Fibroblast of skin of right quadriceps (primary cell): Measurements from ENCODE around the gene GPC6.

ENCODE experiments used
- DNase-seq: peaks from one replicate; pipeline ENCODE4 v3.0.0-alpha.2; 2013

The GPC6 gene

DNA sequence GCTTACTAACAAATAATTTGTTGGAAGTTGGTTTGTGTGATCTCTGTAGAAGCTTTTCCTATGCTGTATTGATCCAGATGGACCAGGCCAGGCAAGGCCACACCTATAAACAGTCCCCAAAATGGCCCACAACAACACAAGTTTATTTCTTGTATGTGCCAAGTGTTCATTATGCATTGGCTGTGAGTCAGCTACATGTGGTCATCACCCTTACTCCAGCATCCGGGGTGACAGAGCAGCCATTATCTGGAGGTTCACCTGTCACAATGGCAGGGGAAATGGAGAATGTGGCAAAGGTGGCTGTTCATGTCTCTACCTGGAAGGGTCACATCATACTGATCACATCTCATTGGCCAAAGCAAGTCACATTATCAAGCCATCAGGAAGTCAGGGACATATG, 1088.6 kb downstream of the GPC6 start:
- DNase-seq = no peak

DNA sequence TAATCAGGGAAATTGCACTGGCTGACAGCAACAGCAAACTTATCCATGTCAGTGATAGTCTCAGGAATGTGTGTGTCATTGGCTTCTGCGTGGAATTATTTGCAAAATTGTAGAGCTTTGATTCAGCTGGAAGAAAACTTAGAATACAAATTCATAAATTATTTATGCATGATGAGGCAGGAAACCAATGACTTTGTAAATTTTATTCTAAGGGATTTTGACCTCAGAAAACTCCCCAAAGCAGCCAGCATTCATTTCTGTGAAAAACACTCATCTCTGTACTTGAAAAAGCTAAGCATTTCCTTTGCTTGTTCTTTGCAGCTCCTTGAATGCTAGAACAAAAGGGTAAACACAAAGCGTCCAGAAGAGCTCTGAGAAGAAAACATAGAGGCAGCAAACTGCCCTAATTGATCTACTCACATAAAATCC, 1090.5 kb downstream of the GPC6 start:
- DNase-seq = peak; percentile 67

DNA sequence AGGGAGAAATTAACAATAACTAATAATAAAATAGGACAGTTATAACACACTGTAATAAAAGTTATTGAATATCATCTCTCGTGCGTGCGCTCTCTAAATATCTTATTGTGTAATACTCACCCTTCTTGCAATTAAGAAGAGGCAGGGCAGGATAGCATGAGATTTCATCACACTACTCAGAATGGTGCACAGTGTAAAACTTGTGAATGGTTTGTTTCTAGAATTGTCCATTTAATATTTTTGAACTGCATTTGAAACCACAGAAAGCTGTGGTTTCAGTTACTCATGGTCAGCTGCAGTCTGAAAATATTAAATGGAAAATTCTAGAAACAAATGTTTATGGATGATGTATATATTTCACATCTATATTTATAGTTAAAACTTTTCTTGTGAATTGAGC, 1091.8 kb downstream of the GPC6 start:
- DNase-seq = no peak

DNA sequence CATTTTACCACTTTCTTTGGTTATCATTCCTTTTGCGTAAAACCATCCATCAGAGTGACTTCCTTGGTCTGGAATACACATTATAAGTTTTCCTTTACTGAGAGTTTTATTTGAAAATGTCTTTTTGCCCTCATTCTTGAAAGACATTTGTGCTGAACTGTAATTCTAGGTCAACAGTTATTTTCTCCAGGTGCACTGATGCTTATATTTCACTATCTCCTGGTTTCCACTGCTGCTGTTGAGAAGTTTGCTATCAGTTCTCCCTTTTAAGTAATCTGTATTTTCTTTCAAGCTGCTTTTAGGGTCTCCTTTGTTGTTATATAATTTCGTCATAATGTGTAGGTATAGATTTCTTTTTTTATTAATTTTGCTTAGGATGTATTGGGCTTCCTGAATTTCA, 1092.9 kb downstream of the GPC6 start:
- DNase-seq = no peak

DNA sequence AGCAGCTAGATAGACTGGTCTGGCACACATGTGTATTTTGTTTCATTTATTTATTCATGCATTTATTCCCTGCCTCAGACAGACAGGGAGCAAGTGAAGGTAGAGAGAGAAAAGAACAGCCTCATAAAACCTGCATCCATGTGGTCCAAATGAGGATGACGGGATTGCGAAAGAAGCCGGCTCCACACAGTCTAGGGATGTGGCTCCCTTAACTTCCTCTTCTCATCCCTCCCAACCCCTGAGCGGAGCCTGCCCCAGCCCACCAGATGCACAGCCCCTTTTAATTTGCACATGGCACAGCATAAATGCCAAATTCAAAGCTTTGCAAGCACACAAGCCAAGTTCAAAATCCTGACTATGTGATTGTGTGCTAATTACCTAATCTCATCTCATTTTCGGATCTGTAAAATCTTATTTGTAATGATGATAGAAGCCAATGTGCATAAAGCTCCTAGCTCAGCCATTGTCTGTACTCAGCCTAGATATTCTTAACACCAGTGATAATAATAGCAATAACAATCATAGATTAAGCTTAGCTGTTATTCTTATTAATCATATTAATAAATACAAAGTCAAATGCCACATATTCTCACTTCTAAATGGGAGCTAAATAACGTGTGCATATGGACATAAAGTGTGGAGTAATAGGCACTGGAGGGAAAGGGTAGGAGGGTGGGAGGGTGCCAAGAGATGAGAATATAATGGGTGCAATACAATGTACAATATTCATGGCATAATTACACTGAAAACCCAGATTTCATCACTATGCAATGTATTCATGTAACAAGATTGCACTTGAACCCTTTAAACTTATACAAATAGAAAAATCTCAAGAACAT, 1096.5 kb downstream of the GPC6 start:
- peak; percentile 64 for DNase-seq

DNA sequence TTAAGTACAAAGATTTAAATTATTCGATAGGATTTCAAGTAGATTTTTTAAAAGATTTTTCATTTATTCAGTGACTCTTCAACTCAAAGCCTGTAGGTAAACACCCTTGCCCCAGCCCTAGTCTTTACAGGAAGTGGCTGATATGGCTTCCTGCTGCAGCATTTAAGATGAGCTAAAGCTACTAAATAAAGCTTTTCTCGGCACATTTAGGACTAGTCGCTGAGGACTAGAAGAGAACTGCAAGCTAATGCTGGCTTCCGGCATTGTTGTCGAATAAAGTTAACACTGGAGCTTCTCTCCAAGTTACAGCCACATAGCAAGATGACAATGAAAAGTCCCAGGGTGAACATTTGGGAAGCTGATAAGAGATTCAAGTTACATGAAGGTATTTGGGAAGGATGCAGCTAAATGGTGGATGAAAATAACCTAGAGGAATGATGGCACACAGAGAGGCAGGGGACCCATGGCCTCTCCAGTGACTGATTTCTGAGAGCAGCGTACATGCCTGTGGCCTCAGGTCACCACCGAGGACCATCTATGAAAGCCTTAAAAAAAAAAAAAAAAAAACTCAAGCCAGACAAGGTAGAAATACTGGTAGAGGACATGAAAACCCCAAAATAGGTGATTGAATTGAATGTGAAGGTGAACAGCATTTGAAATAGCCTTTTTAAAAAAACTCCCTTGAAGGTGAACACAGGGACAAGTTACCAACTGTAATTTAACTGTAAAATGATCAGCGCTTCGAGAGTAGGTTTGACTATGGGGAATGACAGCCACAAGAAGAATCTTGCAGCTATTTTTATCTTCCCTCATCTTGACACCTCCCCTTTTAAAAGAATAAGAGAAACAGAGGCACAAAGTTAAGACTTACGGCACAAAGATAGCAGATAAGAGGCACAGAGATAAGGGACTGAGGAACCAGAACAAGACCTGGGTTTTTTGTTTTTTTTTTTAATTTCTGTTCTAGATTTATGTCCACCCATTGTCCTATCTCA, 1097.5 kb downstream of the GPC6 start:
- no peak for DNase-seq

DNA sequence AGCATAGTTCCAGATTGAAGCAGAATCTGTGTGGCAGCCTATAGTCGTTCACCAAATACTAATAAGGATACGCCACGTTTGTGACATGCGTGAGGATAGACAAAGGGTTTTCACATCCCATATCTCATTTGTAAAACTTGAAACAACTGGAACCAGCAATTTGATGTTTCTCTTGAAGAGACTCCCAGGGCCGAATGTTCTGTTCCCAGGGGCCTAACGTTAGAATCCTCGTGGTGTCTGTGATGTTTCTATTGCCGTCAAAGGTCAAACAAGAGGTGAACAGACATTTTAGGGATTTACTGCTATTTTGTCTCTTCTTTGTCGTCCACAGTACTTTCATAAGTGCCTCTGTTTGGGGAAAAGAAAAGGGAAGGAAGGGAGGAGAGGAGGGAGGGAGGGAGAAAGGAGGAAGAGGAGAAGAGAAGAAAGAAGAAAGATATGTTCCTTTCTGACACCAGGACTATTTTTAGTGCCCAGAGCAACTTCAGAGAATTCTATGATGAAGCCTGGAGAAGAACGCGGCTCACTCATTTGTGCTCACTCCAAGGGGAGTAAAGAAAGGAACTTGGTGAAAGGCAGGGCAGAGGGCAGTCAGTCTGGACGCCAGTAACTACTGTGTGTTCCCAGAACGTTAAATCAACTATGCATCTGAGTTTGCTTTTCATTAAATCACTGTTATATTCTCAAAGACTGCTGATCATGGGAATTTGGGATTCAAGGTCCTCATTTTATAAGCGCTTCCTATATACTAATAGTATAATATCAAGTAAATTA, 1098.3 kb downstream of the GPC6 start:
- no peak for DNase-seq

DNA sequence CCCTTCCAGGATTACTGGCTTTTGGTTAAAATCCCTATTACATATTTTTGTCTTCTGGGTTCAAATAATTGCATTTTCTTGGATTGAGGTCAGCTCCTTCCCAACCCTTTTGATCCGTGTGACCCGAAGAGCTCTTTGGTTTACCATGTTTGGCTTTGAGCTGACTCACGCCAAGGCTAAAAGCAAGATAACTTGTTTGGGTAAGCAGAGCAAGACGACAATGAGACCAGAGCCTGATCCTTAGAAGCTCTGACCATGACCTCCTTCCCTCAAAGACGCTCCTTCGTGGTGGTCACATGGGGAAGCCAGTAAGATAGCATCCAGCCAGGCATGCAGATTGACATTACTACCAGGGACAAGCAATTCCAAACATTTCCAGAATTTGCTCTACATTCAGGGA, 1099.0 kb downstream of the GPC6 start:
- DNase-seq = peak; percentile 65

DNA sequence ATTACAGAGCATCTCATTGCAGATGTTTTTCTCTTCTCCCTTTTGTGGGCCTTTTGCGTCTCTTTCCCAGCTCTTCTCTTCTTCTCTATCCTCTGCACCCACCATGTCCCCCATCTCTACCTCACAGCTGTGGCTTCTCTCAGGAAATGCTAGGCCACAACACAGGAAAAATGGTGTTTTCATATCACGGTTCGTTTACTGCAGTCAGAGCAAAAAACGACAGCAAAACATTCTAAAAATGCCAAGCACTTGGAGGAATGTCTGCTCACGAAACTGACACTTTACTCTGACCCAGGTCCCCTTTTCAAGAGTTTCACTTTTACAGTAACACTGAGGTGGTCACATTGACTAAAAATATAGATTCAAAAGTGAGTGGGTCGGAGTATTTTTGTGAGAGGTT, 1100.7 kb downstream of the GPC6 start:
- DNase-seq = peak; percentile 53

DNA sequence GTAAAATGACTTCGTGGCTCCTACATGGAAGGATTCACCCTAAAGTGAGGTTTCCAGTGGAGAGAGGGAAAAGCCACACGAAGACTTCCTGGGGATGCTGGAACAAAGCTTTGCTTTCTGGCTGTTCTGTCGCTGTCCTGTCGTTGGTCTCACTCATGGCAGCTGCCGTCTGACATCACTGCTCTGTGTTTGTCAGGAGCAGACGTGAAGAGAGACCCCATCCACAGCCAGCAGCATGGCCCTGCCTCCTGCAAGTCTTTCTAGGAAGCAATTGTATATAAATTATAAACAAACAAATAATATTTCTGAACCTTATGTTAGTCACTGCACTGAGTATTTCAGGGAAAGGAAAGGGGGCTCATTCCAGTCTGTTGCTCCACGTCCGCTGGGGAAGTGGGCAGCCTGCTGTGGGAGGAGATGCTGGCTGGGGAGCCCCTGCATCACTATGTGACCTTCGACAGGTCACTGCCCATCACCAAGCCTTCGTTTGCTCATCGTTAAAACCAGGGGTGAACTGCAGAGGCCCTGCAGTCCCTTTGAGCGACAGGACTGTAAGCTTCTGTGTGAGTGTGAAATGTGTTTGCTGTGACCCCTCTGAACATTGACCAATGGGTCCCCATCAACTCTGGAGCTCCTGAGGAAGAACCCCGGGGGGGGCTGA, 1101.9 kb downstream of the GPC6 start:
- no peak for DNase-seq

DNA sequence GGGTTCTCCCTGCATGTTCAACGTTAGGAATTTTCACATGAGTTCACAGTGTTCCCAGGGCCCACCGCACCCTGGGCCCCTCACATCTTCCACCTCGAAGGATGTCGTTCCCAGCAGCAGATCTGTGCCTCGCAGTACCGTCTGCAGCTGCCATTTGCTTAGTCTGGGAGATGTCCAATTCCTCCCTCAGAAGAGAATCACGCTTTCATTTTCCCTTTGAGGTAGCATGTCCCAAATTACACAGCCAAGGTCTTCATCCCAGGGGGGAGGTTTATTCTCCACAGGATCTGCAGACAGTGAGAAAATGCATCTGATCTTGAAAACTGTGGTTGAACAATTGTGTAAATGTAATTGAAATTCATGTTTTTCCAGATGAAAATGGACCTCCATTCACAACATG, 1102.7 kb downstream of the GPC6 start:
- peak; percentile 71 for DNase-seq

DNA sequence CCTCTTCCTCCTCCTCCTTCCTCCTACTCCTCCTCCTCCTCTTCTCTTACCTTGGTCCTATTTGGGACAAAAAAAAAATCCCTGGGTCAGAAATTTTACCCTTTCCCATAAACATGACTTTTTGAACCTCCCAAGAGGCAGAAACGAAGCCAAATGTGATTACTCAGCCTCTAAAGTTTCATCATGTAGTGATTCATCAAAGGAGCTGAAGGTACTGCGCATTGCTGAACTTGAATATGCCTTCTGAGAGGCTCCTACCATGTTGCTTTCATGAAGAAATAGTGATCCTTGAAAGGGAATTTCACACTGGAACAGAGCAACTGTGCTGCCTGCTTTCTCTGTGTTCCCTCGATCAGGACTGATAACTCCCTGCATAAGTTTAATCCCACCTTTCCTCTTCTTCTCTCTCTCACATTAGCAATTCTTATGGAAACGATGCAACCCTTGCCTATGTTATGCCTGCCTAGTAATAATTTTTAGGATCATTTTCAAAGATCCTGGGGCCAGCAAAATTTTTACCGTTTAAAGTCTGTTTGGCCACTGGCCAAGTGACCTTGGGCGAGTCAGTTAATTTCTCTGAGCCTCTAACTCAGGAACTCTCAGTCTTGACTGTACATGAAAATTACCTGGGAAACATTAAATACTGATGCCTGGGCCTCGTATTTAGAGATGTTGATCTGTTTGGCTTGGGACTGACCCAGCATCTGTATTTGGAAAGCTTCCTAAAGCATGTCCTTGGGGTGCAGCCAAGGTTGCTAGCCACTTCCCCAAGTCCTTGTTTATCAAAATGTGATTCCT, 1103.3 kb downstream of the GPC6 start:
- peak; percentile 96 for DNase-seq

DNA sequence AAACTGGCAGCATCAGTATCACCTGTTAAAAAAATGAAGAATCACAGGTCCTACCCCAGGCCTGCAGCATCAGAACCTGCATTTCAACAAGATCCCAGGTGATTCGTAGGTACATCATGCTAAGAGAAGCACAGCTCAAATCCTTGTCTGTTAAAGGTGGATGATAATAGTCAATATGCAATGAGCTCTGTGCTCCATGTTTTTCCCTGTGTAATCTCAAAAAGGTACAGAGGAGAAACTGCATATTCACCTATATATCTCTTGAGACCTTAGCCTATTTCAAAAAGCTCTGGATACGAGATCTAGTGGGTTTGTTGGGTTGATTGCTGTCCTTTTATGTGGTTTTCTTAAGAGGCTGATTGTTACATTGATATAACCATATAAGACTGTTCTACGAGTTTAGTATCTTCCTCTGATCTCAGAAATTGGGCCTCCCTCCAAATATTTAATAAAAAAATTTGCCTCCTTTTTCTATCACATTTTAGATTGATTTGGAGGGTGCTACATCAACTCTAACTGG, 1104.0 kb downstream of the GPC6 start:
- no peak for DNase-seq

DNA sequence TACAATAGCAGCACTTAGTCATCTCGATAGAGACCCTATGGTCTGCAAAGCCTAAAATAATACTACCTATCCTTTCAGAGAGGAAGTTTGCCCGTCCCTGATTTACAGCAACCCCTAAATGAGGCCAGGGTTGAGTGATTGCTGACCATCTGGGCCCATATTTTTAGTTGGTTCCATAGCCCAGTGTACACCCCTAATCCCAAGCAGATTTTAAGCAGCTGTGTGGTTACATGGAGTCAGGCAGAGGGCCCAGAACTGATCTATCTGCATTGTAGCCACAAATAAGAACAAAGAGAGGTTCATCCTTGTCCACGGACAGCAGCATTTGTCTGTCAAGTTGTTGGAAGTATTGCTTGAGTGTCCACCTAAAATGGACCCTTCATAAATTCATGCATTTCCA, 1104.7 kb downstream of the GPC6 start:
- no peak for DNase-seq

DNA sequence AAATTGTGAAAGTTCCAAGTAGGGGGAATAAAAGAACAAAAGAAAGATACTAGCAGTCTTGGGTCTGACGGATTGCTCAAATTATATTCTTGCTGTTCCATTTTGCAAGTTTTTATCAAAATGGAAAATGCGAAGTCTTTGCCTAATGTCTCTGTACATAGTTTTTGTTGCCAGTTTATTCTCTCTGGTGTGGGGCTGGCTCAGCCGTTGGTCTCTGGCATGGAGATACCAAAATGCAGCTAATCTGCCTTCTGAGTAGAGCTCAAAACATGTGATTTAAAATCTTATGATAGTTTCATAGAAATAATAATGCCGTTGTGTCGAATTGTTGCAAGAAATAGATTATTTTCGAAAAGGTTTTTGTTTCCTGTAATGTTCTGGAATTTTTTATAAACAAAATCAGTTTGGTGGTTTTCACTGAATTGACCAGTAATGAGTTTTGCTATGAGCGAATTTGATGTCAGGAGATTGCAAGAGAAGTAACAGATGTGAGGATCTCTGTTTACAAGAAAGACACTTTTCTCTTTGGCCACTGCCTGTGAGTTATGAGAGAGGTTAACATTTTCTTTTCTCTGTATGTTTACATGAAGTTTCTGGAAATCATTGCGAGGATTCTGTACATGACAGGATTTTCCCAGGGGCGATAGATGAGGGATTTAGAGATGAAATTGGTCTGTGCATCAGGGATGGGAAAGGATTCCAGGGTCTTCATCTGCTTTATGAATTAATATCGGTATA, 1105.9 kb downstream of the GPC6 start:
- no peak for DNase-seq

DNA sequence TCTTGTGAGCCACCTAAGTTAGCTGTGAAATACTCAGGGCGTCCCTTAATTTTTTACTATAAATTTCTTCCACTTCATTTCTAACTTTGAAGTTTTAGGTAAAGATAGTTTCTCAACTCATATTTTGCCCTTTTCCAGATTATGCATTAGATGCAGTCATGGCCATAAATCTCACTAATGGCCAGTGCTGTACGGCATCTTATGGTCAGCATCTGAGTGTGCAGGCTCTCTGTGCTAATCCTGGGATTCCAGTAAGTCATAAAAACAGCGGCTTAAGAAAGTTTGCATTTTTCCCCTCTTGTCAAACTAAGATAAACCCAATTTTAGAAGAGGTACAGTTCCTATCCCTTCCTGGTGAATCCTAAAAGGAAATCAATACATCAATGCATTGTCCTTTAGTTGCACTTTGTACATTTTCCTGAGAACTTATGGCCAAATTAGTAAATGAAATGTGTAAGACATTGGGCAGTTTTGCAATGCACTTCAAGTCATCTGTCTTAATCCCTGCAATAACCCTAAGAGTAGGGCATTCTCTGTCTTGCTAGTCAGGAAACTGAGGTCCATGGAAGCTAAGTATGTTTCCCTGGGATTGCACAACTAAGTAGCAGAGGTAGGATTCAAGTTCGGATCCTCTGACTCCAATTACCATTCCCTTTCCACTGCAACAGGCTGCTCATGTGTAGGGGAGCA, 1106.7 kb downstream of the GPC6 start:
- no peak for DNase-seq

DNA sequence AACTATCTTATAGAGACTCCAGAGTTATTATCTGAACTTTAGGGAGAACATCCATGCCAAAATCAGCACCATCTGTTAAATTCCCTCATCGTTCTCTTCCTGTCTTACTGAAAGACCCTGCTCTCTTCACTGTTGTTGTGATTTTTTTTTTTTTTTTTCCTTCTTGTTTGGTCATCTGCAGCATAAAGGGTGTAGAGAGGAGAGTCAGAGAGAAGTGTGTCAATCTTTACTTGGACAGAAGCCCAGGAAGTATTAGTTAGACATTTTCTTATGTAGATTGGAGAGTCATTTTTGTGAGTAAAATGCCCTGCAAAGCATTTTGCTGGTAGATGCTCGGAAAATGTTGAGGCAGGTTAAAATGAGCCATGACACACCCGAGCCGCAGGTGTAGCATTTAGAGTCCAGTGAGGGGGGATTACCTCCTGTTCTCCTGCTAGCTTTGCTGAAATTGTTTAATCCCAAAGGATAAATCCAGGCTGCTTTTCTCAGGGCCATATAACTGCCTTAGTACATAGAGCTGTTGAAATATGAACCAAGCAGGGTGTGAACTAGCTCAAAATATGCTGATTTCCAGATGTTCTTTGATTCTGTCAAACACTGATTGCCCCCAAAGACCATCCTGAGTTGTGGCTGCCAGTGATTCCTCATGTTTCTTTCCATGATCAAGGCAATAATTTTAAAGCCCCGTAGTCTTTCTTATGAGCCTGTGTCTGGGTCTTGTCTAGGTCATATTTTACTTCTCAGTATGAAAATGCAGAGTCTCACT, 1109.3 kb downstream of the GPC6 start:
- DNase-seq = peak; percentile 46

DNA sequence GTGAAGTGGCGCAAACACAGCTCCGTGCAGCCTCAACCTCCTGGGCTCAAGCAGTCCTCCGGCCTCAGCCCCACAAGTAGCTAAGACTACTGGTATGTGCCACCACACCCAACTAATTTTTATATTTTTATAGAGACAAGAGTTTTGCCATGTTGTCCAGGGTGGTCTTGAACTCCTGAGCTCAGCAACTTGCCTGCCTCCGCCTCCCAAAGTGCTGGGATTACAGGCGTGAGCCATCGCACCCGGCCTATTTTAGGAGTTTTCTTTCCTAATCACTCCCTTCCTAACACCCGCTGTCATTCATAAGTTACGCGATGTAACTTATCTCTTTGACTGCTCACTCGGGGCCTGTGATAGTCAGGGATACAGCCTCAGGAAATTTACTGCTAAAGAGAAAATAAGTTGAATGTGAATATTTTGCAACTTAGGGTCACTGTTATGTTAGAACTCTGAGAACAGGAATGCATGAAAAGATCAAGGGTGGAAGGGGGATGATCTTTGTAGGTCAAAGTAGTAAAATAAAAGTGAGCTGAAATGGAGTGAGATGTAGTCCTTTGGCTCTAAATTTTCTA, 1112.6 kb downstream of the GPC6 start:
- no peak for DNase-seq
